HG02798 (cell line): ENCODE results near the gene TBC1D10A.

Source experiments
- ATAC-seq: cut with Tn5 transposase; IDR thresholded peaks from one replicate; pipeline ENCODE4 v1.9.1; 2021; ENCODE audit warnings: mild to moderate bottlenecking; ENCODE audit not compliant: unreplicated experiment, poor library complexity

The TBC1D10A gene

GRCh38 chr22:30324014-30324730 lies 2.6 kb downstream of the TBC1D10A start:
- ATAC-seq: no peak

- no peak for ATAC-seq
These were observed 3.5 kb downstream of the TBC1D10A start for GRCh38 chr22:30323246-30323645.

- no peak for ATAC-seq
These were observed 5.3 kb downstream of the TBC1D10A start for GRCh38 chr22:30321461-30321860.

GRCh38 chr22:30320021-30320556 lies 6.7 kb downstream of the TBC1D10A start:
- ATAC-seq: no peak

GRCh38 chr22:30318799-30319419 lies 7.8 kb downstream of the TBC1D10A start:
- no peak for ATAC-seq

GRCh38 chr22:30317778-30318177 lies 9.0 kb downstream of the TBC1D10A start:
- no peak for ATAC-seq

- ATAC-seq: no peak
These were observed 10.7 kb downstream of the TBC1D10A start for GRCh38 chr22:30315962-30316576.

GRCh38 chr22:30314915-30315314 lies 11.8 kb downstream of the TBC1D10A start:
- ATAC-seq: peak; percentile 39

GRCh38 chr22:30313527-30314363 lies 13.0 kb downstream of the TBC1D10A start:
- ATAC-seq: no peak

GRCh38 chr22:30312053-30312452 lies 14.7 kb downstream of the TBC1D10A start:
- no peak for ATAC-seq

GRCh38 chr22:30310881-30311771 lies 15.6 kb downstream of the TBC1D10A start:
- no peak for ATAC-seq

- ATAC-seq: peak; percentile 40
These were observed 16.6 kb downstream of the TBC1D10A start for GRCh38 chr22:30309951-30310741.

- ATAC-seq: peak; percentile 37
These were observed 18.1 kb downstream of the TBC1D10A start for GRCh38 chr22:30308518-30309230.

- ATAC-seq: no peak
These were observed 18.6 kb downstream of the TBC1D10A start for GRCh38 chr22:30308093-30308492.

- ATAC-seq: no peak
These were observed 19.6 kb downstream of the TBC1D10A start for GRCh38 chr22:30307041-30307574.

- no peak for ATAC-seq
These were observed 20.1 kb downstream of the TBC1D10A start for GRCh38 chr22:30306627-30307011.

- no peak for ATAC-seq
These were observed 20.7 kb downstream of the TBC1D10A start for GRCh38 chr22:30305906-30306626.
